Stimulated activated naive CD8-positive, alpha-beta T cell treated with anti-CD3 and anti-CD28 coated beads, Interleukin-15, Interleukin-2, amounts not matched to agents 100 ng/mL and 50 ng/mL, for 24 hours (primary cell): ENCODE data around the gene AMD1.
"Not testable (repeated sequence)": the region's sequence is repeated elsewhere in the genome, so short reads cannot be mapped to it uniquely, and the experiment has no call there.

Source experiments
- H3K27ac Mint-ChIP-seq: one replicate; pipeline ENCODE4 v1.8.0; 2021; ENCODE audit warnings: mild to moderate bottlenecking, mixed read lengths
- H3K27me3 Mint-ChIP-seq: one replicate; pipeline ENCODE4 v1.8.0; 2021; ENCODE audit warnings: mixed read lengths
- H3K36me3 Mint-ChIP-seq: one replicate; pipeline ENCODE4 v1.8.0; 2021; ENCODE audit warnings: low read depth, mixed read lengths
- H3K4me1 Mint-ChIP-seq: one replicate; pipeline ENCODE4 v1.8.0; 2021; ENCODE audit warnings: low read depth, mixed read lengths
- H3K4me3 Mint-ChIP-seq: one replicate; pipeline ENCODE4 v1.8.0; 2021; ENCODE audit warnings: mild to moderate bottlenecking, mixed read lengths
- H3K9me3 Mint-ChIP-seq: one replicate; pipeline ENCODE4 v1.8.0; 2021; ENCODE audit warnings: mixed read lengths

AMD1 gene

DNA sequence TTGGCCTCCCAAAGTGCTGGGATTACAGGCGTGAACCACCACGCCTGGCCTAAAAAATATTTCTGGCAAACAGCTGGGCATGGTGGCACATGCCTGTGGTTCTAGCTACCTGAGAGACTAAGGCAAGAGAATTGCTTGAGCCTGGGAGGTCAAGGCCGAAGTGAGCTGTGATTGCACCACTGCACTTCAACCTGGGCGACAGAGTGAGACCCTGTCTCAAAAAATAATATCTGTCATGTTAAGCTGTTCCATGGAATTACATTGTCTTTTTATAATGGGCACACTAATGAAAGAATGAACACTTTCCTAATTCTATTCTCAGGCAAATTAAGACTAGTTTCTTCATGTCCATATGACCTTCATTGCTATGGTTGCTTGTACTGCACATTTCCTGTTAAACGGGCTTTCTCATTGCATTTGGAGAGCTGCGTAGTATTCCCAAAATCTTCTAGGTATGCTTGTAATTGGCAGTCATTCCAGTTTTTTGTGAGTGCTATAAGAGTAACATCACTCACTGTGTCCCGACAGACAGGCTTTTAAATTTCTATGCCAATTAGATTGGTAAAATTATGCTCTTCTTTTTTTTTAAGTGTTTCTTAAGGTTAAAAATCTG is 12.1 kb downstream of the AMD1 start:
- H3K4me1 Mint-ChIP-seq, result peaks cover 69% of the 10 kb centered on the region

DNA sequence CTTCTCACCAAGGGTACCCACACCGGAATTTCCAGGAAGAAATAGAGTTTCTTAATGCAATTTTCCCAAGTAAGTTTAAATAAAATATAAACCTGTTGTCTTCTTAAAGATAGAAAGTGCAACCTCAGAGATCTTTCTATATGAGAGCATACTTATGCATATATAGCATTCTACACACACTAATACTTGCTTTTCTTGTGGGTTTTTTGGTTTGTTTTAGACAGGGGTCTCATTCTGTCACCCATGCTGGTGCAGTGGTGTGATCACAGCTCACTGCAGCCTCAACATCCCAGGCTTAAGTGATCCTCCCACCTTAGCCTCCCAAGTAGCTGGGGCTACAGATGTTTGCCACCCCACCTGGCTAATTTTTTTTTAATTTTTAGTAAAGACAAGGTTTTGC is 15.7 kb downstream of the AMD1 start:
- peaks cover 33% of the 10 kb centered on the region for H3K4me1 Mint-ChIP-seq
- H3K36me3 Mint-ChIP-seq, result peaks cover 75% of the 10 kb centered on the region
- H3K27me3 Mint-ChIP-seq, result no peaks in the 10 kb centered on the region
- no peak overlapping the region for H3K4me3 Mint-ChIP-seq
- H3K27ac Mint-ChIP-seq, result no peak overlapping the region
- no peaks in the 10 kb centered on the region for H3K9me3 Mint-ChIP-seq

More for the DNA sequence above, 12.1 kb downstream of the AMD1 start:
- Mint-ChIP-seq H3K9me3 (no peaks in the 10 kb centered on the region), H3K4me3 (no peak overlapping the region), H3K27ac (no peak overlapping the region), H3K27me3 (no peaks in the 10 kb centered on the region), H3K36me3 (peaks cover 53% of the 10 kb centered on the region)

DNA sequence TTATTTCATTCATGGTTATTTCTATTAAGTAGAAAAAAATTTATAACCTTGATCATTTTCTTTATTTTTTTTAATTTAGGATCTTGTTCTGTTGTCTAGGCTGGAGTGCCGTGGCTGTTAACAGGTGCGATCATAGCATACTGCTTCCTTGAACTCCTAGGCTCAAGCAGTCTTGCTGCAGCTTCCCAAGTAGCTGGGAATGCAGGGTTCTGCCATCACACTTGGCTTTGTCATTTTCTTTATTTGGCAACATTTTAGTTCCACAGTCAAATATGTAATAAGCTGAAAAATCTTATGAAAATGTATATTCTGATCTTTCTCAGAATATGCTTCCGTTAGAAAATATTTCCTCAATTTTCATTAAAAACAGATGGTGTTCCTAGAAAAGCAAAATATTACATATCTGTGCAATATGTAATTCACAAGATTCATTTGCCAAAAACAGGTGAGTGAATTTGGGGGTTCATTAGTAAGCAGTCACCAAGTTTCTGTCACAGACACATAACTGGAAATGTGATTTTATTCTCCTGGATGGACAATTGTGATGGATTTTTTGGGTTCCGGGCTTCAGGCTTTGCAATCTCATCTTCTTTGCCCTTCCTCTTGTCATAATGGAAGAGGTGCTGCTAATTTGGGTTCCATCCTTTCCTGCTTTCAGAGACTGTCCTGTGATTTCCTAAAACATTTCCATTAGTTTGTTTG is 21.5 kb downstream of the AMD1 start:
- peaks cover 87% of the 10 kb centered on the region for H3K36me3 Mint-ChIP-seq
- no peak overlapping the region for H3K4me3 Mint-ChIP-seq

DNA sequence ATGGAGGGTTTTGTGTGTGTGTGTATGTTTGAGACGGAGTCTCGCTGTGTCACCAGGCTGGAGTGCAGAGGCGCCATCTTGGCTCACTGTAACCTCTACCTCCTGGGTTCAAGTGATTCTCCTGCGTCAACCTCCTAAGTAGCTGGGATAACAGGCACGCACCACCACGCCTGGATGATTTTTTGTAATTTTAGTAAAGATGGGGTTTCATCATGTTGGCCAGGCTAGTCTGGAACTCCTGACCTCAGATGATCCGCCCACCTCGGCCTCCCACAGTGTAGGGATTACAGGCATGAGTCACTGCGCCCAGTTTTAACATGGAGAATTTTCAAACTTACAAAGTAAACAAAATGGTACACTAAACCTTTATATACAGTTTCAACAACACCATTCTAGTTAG is 22.8 kb downstream of the AMD1 start:
- H3K27me3 Mint-ChIP-seq, result no peaks in the 10 kb centered on the region
- no peaks in the 10 kb centered on the region for H3K4me1 Mint-ChIP-seq
- H3K4me3 Mint-ChIP-seq, result no peak overlapping the region
- no peaks in the 10 kb centered on the region for H3K9me3 Mint-ChIP-seq
- H3K27ac Mint-ChIP-seq, result peak overlapping the region; percentile 49
- peaks cover 73% of the 10 kb centered on the region for H3K36me3 Mint-ChIP-seq

More for the DNA sequence above, 21.5 kb downstream of the AMD1 start:
- no peaks in the 10 kb centered on the region for H3K27me3 Mint-ChIP-seq
- no peak overlapping the region for H3K27ac Mint-ChIP-seq
- H3K4me1 Mint-ChIP-seq, result peaks cover under 1% of the 10 kb centered on the region
- H3K9me3 Mint-ChIP-seq, result no peaks in the 10 kb centered on the region

DNA sequence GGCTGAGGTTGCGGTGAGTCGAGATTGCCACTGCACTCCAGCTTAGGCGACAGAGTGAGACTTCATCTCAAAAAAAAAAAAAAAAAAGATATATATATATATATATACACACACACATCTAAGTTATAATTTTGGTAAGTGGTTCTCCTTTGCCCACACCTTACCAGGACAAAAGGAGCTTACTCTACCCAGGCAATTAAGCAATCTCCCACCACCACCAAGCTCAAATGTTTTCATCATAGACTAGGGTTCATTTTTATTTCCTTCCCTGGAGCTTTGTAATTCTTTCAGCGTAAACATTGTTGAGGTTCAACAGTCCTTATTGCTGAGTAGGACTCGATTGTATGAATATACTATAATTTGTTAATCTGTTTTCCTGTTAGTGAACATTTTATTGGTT is 23.5 kb downstream of the AMD1 start:
- Mint-ChIP-seq H3K4me3 (no peak overlapping the region), H3K36me3 (peaks cover 68% of the 10 kb centered on the region), H3K27me3 (no peaks in the 10 kb centered on the region), H3K27ac (no peak overlapping the region), H3K9me3 (no peaks in the 10 kb centered on the region), H3K4me1 (no peaks in the 10 kb centered on the region)

DNA sequence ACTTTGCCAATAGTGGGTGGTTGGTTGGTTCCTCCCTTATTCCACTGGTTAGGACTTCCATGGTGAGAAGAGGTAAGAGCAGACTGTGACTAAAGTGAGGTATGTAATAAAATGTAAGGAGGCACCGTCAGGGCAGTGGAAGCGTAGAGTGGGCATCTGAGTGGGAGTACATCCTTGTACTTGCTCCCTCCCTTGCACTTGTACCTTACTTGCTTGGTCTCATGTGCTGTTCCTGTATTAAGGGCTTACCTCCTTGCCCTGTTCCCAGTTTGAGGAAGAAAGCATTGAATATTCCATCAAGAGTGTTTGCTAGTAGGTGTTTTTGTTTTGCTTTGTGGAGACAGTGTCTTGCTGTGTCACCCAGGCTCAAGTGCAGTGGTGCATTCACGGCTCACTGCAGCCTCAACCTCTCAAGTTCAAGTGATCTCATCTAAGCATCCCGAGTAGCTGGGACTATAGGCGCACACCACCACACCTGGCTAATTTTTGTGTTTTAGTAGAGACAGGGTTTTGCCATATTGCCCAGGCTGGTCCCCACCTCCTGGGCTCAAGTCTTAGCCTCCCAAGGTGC is 25.5 kb downstream of the AMD1 start:
- H3K9me3 Mint-ChIP-seq, result peaks cover 7% of the 10 kb centered on the region

DNA sequence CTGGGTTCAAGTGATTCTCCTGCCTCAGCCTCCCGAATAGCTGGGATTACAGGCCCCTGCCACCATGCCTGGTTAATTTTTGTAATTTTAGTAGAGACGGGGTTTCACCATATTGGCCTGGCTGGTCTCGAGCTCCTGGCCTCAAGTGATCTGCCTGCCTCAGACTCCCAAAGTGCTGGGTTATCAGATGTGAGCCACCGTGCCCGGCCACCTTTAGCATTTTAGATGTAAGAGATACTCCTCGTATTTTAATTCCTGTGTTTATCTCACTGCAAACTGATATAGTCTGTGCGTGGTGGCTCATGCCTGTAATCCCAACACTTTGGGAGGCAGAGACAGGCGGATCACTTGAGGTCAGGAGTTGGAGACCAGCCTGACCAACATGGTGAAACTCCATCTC is 27.0 kb downstream of the AMD1 start:
- not testable (repeated sequence) for H3K27me3 Mint-ChIP-seq, H3K27ac Mint-ChIP-seq, H3K4me3 Mint-ChIP-seq, H3K4me1 Mint-ChIP-seq
- Mint-ChIP-seq H3K9me3 (peaks cover 14% of the 10 kb centered on the region), H3K36me3 (peaks cover 46% of the 10 kb centered on the region)

More for the DNA sequence above, 25.5 kb downstream of the AMD1 start:
- Mint-ChIP-seq H3K27ac (peak overlapping the region; percentile 31), H3K4me3 (no peak overlapping the region), H3K4me1 (no peaks in the 10 kb centered on the region), H3K36me3 (peaks cover 56% of the 10 kb centered on the region), H3K27me3 (no peaks in the 10 kb centered on the region)

DNA sequence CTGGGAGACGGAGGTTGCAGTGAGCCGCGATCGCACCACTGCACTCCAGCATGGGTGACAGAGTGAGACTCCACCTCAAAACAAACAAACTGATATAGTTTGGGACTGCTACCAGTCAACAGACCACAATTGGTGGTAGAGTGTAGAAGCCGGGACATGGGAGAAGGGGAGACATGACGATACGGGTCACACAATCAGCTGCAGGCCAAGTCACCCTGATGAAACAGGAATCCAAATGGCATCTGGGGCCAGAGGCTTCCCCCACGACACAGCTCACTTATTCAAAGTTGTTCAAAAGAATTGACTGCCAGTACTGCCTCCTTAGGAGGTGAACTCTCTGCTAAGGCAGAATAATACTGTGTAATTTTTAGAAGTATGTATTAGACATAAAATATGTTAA is 27.5 kb downstream of the AMD1 start:
- Mint-ChIP-seq H3K4me3 (no peak overlapping the region), H3K4me1 (no peaks in the 10 kb centered on the region), H3K27me3 (no peaks in the 10 kb centered on the region), H3K9me3 (peaks cover 18% of the 10 kb centered on the region), H3K27ac (no peak overlapping the region), H3K36me3 (peaks cover 41% of the 10 kb centered on the region)

DNA sequence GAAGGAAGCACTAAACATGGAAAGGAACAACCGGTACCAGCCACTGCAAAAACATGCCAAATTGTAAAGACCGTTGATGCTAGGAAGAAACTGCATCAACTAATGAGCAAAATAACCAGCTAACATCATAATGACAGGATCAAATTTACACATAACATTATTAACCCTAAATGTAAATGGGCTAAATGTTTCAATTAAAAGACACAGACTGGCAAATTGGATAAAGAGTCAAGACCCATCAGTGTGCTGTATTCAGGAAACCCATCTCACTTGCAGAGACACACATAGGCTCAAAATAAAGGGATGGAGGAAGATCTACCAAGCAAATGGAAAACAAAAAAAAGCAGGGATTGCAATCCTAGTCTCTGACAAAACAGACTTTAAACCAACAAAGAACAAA is 31.7 kb downstream of the AMD1 start:
- peaks cover 26% of the 10 kb centered on the region for H3K9me3 Mint-ChIP-seq
- not testable (repeated sequence) for H3K27ac Mint-ChIP-seq, H3K4me1 Mint-ChIP-seq, H3K4me3 Mint-ChIP-seq, H3K27me3 Mint-ChIP-seq
- H3K36me3 Mint-ChIP-seq, result peaks cover 13% of the 10 kb centered on the region

DNA sequence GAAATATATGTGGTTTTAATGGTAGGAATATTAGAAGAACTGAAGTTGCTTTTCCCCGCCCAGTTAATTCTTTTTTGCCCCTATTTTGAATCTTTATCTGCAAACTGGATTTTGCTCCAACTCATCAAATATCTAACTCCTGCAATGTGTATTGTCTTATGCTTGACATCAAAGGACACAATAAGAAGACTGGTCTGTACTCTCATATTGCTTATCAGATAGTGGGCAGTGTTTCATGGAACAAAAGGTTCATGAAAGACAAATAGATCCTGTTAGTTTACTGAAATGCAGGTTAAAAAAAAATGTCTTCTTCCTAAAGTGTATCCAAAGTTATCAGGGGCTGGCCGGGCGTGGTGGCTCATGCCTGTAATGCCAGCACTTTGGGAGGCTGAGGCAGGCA is 56.2 kb downstream of the AMD1 start:
- Mint-ChIP-seq H3K4me1 (peaks cover 8% of the 10 kb centered on the region), H3K27ac (no peak overlapping the region), H3K27me3 (no peaks in the 10 kb centered on the region), H3K9me3 (no peaks in the 10 kb centered on the region), H3K4me3 (no peak overlapping the region), H3K36me3 (no peaks in the 10 kb centered on the region)

DNA sequence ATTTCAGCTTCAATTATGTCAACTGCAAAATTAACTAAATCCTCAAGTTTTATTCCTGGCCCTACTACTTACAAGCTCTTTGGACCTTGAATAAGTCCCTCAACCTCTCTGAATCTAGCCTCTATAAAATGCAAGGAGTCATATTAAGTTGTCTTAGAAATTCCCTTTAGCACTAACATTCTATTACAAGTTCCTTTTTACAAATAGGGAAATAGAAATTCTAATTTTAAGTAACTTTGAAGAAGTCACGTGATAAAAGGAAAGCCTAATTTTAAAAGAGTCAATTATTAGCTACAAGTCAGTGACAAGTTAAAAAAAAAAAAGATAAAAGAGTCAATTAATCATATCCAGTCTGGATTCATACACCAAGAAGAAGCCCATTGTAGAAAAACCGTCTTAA is 59.3 kb downstream of the AMD1 start:
- no peak overlapping the region for H3K27ac Mint-ChIP-seq
- H3K36me3 Mint-ChIP-seq, result no peaks in the 10 kb centered on the region
- H3K4me3 Mint-ChIP-seq, result no peak overlapping the region
- H3K27me3 Mint-ChIP-seq, result no peaks in the 10 kb centered on the region
- H3K4me1 Mint-ChIP-seq, result peaks cover 8% of the 10 kb centered on the region
- no peaks in the 10 kb centered on the region for H3K9me3 Mint-ChIP-seq

DNA sequence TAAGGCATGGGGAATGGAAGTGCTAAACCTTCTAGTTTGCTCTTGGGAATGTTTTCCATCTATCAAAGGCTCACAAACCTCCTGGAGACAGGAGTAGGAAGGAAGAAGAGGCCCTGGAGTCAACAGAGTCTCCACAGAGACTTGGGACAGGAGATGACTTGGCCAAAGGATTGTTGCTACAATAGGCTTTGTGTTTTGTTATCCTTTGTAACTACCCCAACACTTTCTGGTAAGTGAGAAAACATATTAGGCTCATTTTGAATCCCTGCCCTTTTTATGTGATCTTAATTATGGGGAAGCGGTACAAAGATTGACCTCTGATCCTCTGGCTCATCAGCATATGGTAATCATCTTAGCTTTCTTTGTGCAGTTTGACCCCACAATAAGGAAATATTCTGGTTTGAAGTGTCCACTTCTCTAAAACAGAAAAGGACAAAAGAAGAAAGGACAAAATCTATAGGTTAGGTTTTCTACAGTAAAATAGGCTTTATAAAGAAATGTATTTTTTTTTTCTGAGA is 59.9 kb downstream of the AMD1 start:
- H3K27me3 Mint-ChIP-seq, result no peaks in the 10 kb centered on the region
- H3K4me1 Mint-ChIP-seq, result peaks cover 12% of the 10 kb centered on the region
- H3K4me3 Mint-ChIP-seq, result no peak overlapping the region
- H3K9me3 Mint-ChIP-seq, result no peaks in the 10 kb centered on the region
- no peaks in the 10 kb centered on the region for H3K36me3 Mint-ChIP-seq
- H3K27ac Mint-ChIP-seq, result no peak overlapping the region

DNA sequence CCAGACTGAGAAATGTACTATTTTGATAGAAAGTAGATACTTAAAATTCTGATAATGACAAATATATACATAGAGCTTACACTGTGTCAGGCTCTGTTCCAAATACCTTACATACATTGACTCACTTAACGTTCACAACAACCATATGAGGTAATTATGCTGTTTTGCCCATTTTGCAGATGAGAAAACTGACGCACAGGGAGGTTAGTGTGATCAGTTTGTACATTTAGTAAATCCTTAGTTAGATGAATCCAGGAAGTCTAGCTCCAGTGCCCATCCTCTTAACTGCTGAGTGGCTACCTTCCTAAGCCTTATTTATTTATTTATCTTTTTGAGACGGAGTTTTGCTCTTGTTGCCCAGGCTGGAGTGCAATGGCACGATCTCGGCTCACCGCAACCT is 60.6 kb downstream of the AMD1 start:
- Mint-ChIP-seq H3K4me1 (peaks cover 11% of the 10 kb centered on the region), H3K9me3 (no peaks in the 10 kb centered on the region), H3K27ac (no peak overlapping the region), H3K36me3 (no peaks in the 10 kb centered on the region), H3K27me3 (no peaks in the 10 kb centered on the region), H3K4me3 (no peak overlapping the region)

DNA sequence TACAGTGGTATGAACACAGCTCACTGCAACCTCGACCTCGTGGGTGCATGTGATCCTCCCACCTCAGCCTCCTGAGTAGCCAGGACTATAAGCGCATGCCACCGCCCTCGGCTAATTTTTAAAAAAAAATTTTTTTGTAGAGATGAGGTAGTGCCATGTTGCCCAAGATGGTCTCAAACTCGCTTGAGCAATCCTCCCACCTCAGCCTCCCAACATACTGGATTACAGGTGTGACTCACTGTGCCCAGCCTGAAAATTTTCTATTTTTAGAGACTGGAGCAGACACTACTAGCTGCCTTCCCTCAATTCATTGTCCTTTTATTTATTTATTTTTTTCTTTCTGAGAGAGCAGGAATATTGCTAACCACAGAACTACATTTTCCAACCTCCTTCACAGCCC is 63.6 kb downstream of the AMD1 start:
- H3K27me3 Mint-ChIP-seq, result no peaks in the 10 kb centered on the region
- H3K4me3 Mint-ChIP-seq, result no peak overlapping the region
- no peaks in the 10 kb centered on the region for H3K36me3 Mint-ChIP-seq
- peaks cover 5% of the 10 kb centered on the region for H3K4me1 Mint-ChIP-seq
- H3K27ac Mint-ChIP-seq, result no peak overlapping the region
- no peaks in the 10 kb centered on the region for H3K9me3 Mint-ChIP-seq

DNA sequence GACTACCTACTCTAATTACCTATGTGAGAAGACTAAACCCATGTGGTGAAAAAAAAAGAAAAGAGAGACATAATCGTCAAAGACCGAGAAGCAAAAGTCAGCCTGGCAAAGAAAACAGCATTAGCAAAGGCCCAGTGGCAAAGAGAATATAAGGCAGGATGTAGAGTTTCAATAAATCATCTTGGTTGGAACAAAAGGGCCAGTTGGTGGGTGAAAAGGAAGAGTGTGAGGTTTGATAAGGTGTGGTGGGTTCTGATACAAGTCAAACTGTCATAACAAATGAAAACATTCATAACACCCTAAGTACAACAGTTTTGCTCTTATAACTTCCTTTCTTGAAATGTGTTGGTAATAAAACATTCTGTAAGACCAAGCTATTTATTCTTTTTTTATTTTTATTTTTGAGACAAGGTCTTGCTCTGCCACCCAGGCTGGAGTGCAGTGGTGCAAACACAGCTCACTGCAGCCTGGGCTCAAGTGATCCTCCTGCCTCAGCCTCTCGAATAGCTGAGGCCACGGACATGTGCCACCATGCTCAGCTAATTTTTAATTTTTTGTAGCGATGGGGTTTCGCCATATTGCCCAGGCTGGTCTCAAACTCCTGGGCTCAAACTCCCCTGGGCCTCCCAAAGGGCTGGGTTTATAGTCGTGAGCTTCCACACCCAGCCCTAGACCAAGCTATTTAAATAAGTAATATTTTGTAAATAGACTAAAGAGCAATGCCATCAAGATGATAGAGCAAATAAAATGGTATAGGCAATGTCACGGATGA is 65.0 kb downstream of the AMD1 start:
- H3K9me3 Mint-ChIP-seq, result no peaks in the 10 kb centered on the region
- H3K36me3 Mint-ChIP-seq, result no peaks in the 10 kb centered on the region
- peaks cover 13% of the 10 kb centered on the region for H3K4me1 Mint-ChIP-seq
- no peaks in the 10 kb centered on the region for H3K27me3 Mint-ChIP-seq
- peak overlapping the region; percentile 7 for H3K27ac Mint-ChIP-seq
- H3K4me3 Mint-ChIP-seq, result no peak overlapping the region
